Amniotic epithelial cell (primary cell): ENCODE data around the gene NUDT22.

Experiments
- DNase-seq: peaks from one replicate; pipeline ENCODE4 v3.0.0-alpha.2; 2010; ENCODE audit warnings: low read depth

The NUDT22 gene

DNA sequence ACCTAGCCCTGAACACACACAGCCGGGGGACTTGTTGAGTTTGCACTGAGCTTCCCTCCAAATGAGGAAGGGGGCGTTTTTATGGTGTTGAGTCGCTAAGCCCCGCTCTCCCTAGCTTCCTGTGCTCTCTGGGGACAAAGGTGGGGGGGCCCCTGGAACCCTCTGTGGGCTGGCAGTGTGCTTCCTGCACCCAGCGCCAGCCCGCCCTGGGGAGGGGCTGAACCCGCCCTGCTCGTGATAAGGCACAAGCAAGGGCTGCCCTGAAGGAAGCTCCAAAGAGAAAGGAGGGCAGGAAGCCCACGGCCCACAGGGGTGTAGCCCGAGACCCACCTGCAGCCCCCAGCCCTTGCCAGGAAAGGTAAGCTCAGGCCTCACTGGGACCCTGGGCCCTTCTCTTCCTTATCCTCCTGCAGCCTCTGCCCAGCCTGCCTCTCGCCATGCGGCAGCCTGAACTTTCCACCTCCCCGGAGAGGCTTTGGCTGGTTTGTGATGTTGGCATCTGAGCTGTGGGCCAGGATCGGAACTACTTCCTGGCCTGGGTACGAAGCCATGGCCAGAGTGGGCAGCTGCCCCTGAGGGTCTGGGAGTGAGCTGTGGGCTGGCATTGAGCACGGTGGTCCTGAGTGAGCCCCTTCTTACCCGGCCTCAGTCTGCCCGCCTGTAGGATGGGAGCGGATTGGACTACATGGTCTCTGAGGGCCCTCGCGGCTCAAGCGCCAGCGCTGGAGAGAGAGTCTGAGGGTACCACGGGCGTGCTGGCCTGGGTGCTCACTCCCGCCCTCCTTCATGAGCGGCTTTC is 19.4 kb upstream of the NUDT22 start, which contains the start of gene FERMT3:
TSS of gene FERMT3 (plus strand) at position 265 of the 799 bp plus-strand sequence. CDS start 644 bp downstream, outside the sequence.
- no peak for DNase-seq

DNA sequence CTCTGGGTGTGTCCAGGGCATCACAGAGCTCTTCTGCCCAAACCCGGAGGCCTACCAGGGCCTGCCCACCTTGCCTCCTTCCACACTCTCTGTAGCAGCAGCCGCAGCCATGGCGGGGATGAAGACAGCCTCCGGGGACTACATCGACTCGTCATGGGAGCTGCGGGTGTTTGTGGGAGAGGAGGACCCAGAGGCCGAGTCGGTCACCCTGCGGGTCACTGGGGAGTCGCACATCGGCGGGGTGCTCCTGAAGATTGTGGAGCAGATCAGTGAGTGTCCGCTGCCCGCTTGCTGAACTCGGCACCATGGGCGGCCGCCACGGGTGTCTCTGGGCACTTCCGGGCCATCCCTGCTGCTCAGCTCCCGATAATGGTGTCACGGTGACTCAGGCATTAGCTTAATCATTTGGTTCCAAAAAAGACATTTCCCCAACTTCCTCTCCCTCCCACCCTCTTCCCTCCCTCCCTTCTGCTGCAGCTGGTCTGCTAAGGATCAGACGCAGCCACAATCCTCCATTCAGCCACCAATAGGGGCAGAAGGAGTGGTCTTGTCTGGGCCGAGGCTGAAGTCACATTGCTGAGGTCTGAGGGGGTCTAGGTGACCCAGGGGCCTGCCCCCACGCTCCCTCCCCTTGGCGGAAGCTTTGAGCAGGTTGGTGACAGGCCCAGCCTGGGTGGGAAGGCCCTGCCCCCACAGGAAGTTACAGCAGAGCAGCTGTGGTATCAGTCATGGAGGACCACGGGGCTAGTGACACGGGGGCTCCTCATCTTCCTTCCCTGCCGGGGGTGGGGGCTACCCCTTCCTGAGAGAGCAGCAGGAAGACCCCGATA is 18.6 kb upstream of the NUDT22 start:
- DNase-seq, result no peak

DNA sequence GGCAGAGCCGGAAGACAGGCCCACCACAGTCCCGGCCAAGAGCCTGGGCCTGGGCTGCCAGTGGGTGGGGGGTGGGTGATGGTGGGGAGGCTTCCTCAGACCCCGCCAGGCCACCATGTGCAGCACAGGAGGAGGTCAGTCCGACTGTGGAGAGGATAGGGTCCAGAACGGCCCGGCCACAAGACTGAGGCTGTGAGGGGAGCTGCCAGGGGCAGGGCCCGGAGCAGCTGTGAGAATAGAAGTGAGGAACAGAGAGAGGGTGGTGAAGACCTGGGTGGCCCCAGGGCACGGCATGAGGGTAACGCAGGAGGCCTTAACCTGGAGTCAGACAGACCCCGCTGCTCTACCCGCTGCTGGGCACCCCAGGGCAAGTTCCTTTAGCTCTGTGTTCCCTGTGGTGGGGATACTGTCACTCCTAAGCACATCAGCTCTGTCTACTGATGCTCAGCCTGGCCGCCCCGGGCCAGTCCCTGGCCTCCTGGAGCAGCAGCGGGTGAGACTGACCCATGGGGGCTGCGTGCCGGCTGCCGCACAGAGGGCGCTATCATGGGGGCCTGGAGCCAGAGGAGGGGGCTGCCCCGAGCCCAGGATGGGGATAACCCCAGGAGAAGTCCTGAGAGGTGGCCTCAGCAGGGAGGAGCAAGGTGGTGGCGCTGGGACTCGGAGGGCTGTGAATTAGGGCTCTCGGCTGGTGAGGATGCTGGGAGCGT is 17.8 kb upstream of the NUDT22 start:
- DNase-seq, result no peak

DNA sequence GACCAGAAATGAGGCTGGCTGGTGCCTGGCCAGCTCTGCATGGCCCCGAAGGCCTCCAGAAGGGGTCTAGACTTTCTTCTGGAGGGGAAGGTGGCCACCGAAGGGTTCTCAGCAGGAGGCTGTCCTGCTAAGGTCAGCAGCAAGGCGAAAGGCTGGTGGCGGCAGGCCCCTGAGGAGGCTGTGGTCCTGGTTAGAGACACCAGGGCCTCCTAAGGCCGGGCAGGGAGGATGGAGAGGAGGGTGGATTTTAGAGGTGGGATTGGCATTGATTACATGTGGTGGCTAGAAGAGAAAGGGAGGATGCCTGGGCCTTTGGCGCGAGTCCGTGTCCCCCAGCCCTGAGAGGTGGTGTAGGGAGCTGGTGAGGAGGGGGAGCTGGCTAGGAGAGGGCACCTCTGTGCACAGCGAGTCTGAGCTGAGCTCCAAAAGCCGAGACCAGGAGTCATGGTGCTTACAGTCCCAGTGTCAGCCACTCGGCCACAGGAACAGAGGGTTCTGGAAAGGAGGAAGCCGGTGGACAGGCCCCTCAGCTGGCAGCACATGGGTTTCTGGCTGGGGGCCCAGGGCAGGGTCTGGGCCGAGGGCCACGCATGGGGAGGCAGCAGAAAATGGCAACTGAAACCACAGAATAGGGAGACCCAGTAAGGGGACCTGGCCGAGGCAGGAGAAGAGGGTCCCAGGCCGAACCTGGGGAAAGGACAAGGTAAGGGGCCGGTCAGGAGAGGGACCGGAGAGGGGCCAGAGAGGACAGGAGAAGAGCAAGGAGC is 17.1 kb upstream of the NUDT22 start:
- DNase-seq, result no peak

DNA sequence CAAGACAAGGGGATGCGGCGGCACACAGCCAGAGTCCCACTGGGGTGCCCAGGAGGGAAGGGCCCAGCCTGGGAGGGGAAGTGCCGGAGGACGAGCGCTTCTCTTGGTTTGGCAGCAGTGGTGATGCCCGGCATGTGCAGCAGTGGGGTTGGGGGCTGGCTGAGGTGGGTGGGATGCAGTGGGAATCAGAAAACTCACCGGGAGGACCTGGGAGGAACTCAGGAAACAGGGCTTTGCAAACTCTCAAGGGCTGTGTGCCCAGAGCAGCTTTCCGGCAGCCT is 16.6 kb upstream of the NUDT22 start:
- DNase-seq, result no peak

DNA sequence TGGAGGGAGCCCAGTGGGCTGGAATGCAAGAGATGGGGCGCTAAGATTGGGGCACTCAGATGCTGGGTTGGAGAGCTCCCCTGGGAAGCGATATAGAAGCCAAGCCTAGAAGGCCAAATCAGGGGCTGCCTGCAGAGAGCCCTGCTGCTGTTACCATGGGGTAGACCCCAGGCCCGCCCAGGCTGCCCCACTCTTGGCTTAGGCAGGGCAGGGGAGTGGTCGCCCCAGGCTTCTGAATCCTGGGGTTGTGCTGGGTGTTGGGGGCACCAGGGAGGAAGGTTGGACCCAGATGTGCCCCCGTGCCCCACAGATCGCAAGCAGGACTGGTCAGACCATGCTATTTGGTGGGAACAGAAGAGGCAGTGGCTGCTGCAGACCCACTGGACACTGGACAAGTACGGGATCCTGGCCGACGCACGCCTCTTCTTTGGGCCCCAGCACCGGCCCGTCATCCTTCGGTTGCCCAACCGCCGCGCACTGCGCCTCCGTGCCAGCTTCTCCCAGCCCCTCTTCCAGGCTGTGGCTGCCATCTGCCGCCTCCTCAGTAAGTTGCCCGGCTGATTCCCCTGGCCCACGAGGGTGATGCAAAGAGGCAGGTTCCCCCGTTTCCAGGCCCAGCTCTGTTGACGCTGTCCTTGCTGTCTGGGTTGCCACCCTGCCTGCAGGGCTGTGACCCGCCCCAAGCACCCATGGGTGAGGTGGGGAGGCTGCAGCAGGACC is 15.6 kb upstream of the NUDT22 start:
- DNase-seq, result no peak

DNA sequence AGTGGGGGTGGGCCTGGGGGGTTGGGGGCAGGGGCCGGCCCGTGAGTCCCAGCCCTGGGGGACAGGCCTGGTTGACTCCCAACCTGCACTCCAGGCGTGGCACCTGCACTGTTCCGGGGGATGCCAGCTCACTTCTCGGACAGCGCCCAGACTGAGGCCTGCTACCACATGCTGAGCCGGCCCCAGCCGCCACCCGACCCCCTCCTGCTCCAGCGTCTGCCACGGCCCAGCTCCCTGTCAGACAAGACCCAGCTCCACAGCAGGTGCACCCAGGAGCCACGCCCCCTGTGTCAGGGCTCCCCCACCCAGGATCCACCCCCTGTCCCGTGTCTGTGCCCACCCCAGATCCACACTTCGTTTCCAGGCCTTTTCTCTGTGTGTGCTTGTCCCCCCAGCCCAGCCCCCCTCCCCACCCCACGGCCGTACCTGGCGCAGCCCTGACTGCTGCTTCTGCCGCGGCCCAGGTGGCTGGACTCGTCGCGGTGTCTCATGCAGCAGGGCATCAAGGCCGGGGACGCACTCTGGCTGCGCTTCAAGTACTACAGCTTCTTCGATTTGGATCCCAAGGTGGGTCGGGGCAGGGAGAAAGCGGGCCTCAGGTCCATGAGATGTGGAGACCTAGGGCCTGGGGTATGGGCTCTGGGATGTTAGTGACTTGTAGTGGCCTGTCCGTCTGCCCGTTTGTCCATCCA is 14.7 kb upstream of the NUDT22 start:
- DNase-seq, result no peak

DNA sequence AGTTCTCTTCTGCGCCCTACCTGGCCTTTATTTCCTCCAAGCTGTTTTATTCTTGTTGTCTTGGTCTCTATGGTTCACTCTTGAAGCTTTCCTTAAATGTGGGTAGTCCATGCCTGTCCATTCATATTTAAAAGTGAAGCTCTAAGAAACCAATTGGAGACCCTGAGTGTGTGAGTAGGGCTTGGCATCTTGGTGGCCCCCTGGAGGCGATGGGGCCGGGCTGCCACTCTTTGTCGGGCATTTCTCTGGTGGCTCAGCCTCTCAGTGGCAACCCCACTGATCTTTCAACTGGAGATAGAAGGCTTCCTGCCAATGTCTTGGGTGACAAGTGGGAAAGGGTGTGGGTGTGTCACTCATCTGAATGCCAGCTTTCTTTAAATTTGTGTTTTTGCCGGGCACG is 9.2 kb upstream of the NUDT22 start:
- no peak for DNase-seq

DNA sequence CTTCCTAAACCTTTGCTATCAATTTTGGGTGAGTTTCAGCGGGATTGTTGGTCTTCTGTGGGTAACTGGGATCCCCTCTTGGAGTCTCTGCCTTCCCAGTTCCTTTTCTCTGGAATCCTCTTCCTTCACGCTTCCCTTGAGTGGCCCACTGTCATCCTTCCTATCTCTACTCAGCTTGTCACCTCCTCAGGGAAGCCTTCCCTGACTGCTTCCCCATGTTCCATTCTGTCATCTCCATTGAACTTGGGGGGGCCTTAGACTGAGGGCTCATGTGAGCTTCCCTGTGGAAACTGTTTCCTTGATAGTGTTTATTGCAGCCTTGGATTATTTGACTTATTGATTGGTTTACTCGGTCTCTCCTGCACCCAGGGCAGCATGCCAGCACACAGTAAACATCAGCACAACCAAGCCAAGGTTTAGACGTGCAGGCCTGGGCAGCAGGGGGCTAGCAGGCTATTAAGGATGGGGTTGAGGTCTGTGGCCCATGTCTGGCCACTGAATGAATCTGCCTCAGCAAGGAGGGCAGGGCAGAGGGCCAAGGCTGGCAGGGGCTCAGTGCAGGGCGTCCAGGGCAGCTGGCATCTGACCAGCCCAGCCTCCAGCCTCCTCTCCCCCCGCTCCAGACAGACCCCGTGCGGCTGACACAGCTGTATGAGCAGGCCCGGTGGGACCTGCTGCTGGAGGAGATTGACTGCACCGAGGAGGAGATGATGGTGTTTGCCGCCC is 7.3 kb upstream of the NUDT22 start:
- no peak for DNase-seq

DNA sequence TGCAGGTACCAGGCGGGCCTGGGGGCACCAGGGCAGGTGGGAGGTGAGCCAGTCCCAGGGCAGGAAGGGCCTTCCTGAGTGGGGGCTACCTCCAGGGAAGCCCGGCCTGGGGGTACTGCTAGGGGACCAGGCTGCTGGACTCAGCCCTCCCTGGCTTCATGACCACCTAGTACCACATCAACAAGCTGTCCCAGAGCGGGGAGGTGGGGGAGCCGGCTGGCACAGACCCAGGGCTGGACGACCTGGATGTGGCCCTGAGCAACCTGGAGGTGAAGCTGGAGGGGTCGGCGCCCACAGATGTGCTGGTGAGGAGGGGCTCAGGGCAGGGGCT is 6.8 kb upstream of the NUDT22 start:
- DNase-seq, result no peak

DNA sequence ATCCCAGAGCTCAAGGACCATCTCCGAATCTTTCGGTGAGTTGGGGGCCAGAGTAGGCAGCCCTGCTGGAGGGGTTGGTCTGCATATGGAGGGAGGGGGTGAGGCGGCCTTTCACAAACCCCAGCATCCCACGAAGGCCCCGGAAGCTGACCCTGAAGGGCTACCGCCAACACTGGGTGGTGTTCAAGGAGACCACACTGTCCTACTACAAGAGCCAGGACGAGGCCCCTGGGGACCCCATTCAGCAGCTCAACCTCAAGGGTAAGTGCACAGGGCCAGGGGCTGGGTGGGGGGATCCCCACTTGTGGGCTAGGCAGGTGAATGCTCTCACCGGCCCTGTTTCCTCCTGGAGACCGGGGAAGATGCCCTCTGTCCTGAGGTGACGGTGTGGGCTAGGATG is 6.3 kb upstream of the NUDT22 start:
- DNase-seq, result no peak

DNA sequence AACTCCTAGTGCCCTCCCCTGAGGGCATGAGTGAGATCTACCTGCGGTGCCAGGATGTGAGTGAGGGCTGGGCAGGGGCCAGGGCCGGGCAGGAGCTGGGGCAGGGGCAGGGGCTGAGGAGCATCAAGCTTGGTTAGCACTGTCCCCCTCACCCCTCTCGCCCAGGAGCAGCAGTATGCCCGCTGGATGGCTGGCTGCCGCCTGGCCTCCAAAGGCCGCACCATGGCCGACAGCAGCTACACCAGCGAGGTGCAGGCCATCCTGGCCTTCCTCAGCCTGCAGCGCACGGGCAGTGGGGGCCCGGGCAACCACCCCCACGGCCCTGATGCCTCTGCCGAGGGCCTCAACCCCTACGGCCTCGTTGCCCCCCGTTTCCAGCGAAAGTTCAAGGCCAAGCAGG is 5.8 kb upstream of the NUDT22 start:
- no peak for DNase-seq

DNA sequence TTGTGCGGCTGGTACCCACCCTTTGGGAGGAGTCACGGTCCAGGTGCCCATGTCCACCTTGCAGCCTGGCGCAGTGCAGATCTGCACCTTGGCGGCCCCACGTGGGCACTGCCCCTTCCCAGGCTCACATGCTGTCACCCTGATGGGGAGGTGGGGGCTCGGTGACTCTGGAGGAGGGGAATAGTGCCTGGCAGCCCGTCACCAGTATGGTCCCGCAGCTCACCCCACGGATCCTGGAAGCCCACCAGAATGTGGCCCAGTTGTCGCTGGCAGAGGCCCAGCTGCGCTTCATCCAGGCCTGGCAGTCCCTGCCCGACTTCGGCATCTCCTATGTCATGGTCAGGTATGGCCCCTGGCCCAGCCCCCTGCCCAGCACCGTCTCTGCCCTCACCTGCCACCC is 5.3 kb upstream of the NUDT22 start:
- no peak for DNase-seq

DNA sequence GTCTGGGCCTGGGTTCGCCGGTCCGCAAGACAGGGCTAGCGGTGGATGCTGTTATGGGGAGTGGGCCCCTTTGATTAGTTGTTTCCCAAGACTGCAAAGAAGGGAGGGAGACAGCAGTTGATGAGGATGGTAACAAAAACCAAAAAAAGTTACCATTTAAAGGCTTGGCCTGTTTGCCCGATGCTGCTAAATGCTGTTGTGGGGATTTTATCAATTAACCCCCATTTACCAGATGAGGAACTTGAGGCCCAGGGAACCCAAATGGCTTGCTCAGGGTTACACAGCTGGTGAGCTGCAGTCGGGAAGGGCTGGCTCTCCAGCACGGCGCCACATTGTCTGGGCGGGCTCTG is 3.4 kb upstream of the NUDT22 start:
- no peak for DNase-seq

DNA sequence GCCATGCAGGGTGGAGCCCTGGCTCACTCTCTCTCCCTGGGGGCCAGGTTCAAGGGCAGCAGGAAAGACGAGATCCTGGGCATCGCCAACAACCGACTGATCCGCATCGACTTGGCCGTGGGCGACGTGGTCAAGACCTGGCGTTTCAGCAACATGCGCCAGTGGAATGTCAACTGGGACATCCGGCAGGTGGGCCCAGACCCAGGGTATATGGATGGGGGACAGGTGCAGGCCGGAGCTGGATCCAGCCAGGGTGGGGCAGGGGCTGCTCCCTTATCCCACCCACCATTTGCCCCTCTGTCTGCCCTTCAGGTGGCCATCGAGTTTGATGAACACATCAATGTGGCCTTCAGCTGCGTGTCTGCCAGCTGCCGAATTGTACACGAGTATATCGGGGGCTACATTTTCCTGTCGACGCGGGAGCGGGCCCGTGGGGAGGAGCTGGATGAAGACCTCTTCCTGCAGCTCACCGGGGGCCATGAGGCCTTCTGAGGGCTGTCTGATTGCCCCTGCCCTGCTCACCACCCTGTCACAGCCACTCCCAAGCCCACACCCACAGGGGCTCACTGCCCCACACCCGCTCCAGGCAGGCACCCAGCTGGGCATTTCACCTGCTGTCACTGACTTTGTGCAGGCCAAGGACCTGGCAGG is 2.9 kb upstream of the NUDT22 start:
- no peak for DNase-seq

DNA sequence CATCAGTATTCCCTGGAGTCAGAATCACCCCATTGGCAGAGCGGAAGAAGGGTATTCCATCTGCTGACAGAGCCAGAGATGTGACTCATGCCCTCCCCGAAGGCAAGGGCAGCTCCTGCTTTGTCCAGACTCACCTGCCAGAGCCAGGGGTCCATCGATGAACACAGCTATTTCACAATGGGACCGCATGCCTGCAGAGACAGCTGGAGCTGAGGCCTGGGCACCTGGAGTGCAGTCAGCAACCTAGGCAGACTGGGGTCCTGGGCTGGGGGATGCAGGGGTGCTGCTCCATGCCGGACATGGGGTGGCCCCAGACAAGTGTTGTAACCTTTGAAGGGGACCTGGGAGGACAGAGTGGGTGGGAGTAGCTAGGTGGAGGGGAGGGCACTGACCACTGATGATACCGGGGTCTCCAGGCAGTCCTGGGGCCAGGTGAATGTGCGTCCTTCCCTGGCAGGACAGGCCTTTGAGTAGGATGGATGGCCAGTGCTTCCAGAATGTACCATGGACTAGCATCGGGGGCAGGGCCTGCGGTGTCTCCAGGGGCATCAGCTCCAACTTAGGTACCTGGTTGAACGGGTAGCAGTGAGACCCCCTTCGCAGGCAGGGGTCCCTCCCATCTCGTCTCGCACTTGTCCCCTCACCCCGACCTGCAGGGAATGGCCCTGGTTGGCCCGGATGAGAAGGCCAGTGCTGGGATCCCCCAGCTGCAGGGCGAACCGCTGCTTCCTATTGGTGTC is 1.8 kb upstream of the NUDT22 start:
- DNase-seq, result no peak

DNA sequence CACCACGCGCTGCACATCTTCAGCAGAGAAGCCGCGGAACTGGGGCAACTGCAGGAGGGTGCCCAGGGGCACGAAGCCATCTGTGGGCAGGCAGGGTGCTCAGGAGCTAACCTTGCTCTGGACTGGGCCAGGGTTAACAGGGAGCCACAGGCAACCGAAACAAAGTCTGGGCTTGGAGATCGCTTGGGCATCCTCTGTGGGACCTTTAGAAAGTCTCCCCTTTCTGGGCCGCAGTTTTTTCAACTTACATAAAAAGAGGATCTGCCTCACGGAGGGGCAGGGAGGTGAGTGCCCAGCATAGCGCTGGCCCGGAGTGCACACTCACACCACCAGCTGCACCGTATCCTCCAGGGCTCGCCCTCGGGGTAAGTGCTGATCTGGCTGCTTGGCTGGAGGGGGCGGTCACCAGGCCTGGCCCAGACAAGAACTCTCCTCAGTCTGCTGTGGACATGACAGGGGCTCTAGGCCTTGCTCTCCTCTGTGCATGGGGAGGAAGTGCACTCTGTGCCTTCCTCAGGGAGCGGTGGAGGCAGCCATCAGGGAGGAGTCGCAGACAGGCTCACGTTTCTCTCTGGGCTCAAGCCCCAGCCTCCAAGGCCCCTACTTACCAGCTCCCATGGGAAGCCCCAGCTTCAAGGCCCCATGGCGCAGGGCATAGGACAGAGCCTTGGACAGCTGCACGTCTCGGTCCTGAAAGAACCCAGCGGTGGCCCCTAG is 1.0 kb upstream of the NUDT22 start:
- DNase-seq, result no peak

DNA sequence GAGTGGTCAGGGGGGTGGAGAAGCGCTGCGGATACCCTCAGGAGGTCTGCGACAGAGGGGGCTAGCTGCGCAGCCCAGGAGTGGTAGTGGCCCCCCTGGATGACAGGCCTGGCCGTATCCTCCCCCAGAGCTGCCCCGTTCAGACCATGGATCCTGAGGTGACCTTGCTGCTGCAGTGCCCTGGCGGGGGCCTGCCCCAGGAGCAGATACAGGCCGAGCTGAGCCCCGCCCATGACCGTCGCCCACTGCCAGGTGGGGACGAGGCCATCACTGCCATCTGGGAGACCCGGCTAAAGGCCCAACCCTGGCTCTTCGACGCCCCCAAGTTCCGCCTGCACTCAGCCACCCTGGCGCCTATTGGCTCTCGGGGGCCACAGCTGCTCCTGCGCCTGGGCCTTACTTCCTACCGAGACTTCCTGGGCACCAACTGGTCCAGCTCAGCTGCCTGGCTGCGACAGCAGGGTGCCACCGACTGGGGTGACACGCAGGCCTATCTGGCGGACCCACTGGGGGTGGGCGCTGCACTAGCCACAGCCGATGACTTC is 505 bp downstream of the NUDT22 start:
- no peak for DNase-seq
